Measurements from ENCODE around the gene ITGAD.

- TF ChIP-seq FOXM1 (IDR thresholded peaks at IDR 0.05; ENCODE audit: borderline replicate concordance, low read depth) (no peak), REST (IDR thresholded peaks at IDR 0.05; ENCODE audit: low read depth) (no peak), TAF1 (IDR thresholded peaks at IDR 0.05; ENCODE audit: low read depth) (no peak), RAD21 (IDR thresholded peaks at IDR 0.05; ENCODE audit: low read depth) (no peak), EP300 (IDR thresholded peaks at IDR 0.05; ENCODE audit: borderline replicate concordance) (no peak), CEBPB (IDR thresholded peaks at IDR 0.05) (no peak), TEAD4 (IDR thresholded peaks at IDR 0.05) (no peak)
These were observed 4.6 kb downstream of the ITGAD start for GRCh38 chr16:31397701-31398100.

Data from Ishikawa (cell line).